NCI-H1417 treated with DMSO at 0.1 percent for 48 hours (cell line): ENCODE data around the gene TUFM.
"Not testable (repeated sequence)": the region's sequence is repeated elsewhere in the genome, so short reads cannot be mapped to it uniquely, and the experiment has no call there.

Experiments used
- DNase-seq: peaks from one replicate; lab custom pipeline; 2025; lab: John Stamatoyannopoulos, UW

Gene TUFM

GRCh38 chr16:28875134-28876018, 29.2 kb upstream of the TUFM start:
- DNase-seq: no peak

- DNase-seq: no peak
Measured at GRCh38 chr16:28874406-28874805, 28.3 kb upstream of the TUFM start.

GRCh38 chr16:28873543-28874201, 27.5 kb upstream of the TUFM start:
- DNase-seq: no peak

GRCh38 chr16:28872952-28873351, 26.8 kb upstream of the TUFM start:
- no peak for DNase-seq

GRCh38 chr16:28869201-28869600, 23.1 kb upstream of the TUFM start:
- DNase-seq: no peak

- DNase-seq: not testable (repeated sequence)
Measured at GRCh38 chr16:28867646-28868045, 21.5 kb upstream of the TUFM start.

- no peak for DNase-seq
Measured at GRCh38 chr16:28867241-28867640, 21.1 kb upstream of the TUFM start.

- no peak for DNase-seq
Measured at GRCh38 chr16:28866454-28866804, 20.3 kb upstream of the TUFM start.

- DNase-seq: no peak
Measured at GRCh38 chr16:28865722-28866453, 19.7 kb upstream of the TUFM start.

GRCh38 chr16:28865001-28865688, 19.0 kb upstream of the TUFM start:
- DNase-seq: no peak

GRCh38 chr16:28863929-28864793, 18.0 kb upstream of the TUFM start:
- DNase-seq: no peak

GRCh38 chr16:28859326-28859725, 13.2 kb upstream of the TUFM start:
- no peak for DNase-seq

- no peak for DNase-seq
Measured at GRCh38 chr16:28858421-28858820, 12.3 kb upstream of the TUFM start.

- no peak for DNase-seq
Measured at GRCh38 chr16:28846933-28847273, 755 bp upstream of the TUFM start.

- DNase-seq: no peak
Measured at GRCh38 chr16:28845761-28846079, 428 bp downstream of the TUFM start.

GRCh38 chr16:28845293-28845692, 855 bp downstream of the TUFM start:
- DNase-seq: no peak

- no peak for DNase-seq
Measured at GRCh38 chr16:28844226-28844885, 1.8 kb downstream of the TUFM start.

- no peak for DNase-seq
Measured at GRCh38 chr16:28843766-28844165, 2.4 kb downstream of the TUFM start.

GRCh38 chr16:28842696-28843095, 3.5 kb downstream of the TUFM start:
- no peak for DNase-seq

- DNase-seq: no peak
Measured at GRCh38 chr16:28839899-28840298, 6.2 kb downstream of the TUFM start.

GRCh38 chr16:28839004-28839639, 7.0 kb downstream of the TUFM start:
- DNase-seq: no peak
